Trophoblast cell (in vitro differentiated cells and primary cell): Measurements from ENCODE around the gene GRAMD2B.
"Not testable (repeated sequence)": the region's sequence is repeated elsewhere in the genome, so short reads cannot be mapped to it uniquely, and the experiment has no call there.

Experiments used
- DNase-seq, 2 donors: peaks; one replicate each; pipeline ENCODE4 v3.0.0-alpha.2; 2016
- H2AFZ ChIP-seq: 2 replicates; pipeline ENCODE4 v1.6.1; 2013; ENCODE audit warnings: low read length, moderate library complexity, mild to moderate bottlenecking; ENCODE audit not compliant: insufficient read depth, poor library complexity
- H2AK5ac ChIP-seq: 2 replicates; pipeline ENCODE4 v1.6.1; 2013; ENCODE audit warnings: mild to moderate bottlenecking, low read length
- H2BK120ac ChIP-seq: 2 replicates; pipeline ENCODE4 v1.6.1; 2013; ENCODE audit warnings: low read length, mild to moderate bottlenecking, moderate library complexity; ENCODE audit not compliant: insufficient read depth, poor library complexity
- H2BK12ac ChIP-seq: 2 replicates; pipeline ENCODE4 v1.6.1; 2013; ENCODE audit warnings: mild to moderate bottlenecking, low read length, moderate library complexity
- H2BK5ac ChIP-seq: 2 replicates; pipeline ENCODE4 v1.6.1; 2013; ENCODE audit warnings: low read length, low read depth, moderate library complexity, mild to moderate bottlenecking; ENCODE audit not compliant: poor library complexity
- H3K14ac ChIP-seq: 2 replicates; pipeline ENCODE4 v1.6.1; 2013; ENCODE audit warnings: mild to moderate bottlenecking, low read length
- H3K18ac ChIP-seq: 2 replicates; pipeline ENCODE4 v1.6.1; 2013; ENCODE audit warnings: mild to moderate bottlenecking, low read length
- H3K23ac ChIP-seq: 2 replicates; pipeline ENCODE4 v1.6.1; 2013; ENCODE audit warnings: low read length
- H3K27ac ChIP-seq: 2 replicates; pipeline ENCODE4 v1.5.1; 2013; ENCODE audit warnings: low read depth, mild to moderate bottlenecking, inconsistent platforms, low read length, moderate library complexity
- H3K27me3 ChIP-seq: 2 replicates; pipeline ENCODE4 v1.6.1; 2013; ENCODE audit warnings: inconsistent platforms, mild to moderate bottlenecking, low read length, moderate library complexity; ENCODE audit not compliant: insufficient read depth
- H3K36me3 ChIP-seq, 2 experiments: 1 replicate in 1 of 2; 2 replicates in 1 of 2; pipeline ENCODE4 v1.6.1; 2013; ENCODE audit warnings: low read length in 2 of 2, mild to moderate bottlenecking in 2 of 2, moderate library complexity in 1 of 2; ENCODE audit not compliant: insufficient read depth in 2 of 2, control insufficient read depth in 1 of 2
- H3K4ac ChIP-seq: 2 replicates; pipeline ENCODE4 v1.6.1; 2013; ENCODE audit warnings: low read depth, mild to moderate bottlenecking, low read length, moderate library complexity
- H3K4me1 ChIP-seq, 2 experiments: 1 replicate in 1 of 2; 2 replicates in 1 of 2; pipeline ENCODE4 v1.6.1; 2013; ENCODE audit warnings: low read length in 2 of 2, mild to moderate bottlenecking in 2 of 2, moderate library complexity in 1 of 2; ENCODE audit not compliant: insufficient read depth in 2 of 2, control insufficient read depth in 1 of 2
- H3K4me2 ChIP-seq: 2 replicates; pipeline ENCODE4 v1.6.1; 2013; ENCODE audit warnings: inconsistent platforms, mild to moderate bottlenecking, low read length, moderate library complexity
- H3K4me3 ChIP-seq: 2 replicates; pipeline ENCODE4 v1.5.1; 2013; ENCODE audit warnings: mild to moderate bottlenecking, low read depth, low read length, inconsistent platforms
- H3K79me1 ChIP-seq: one replicate; pipeline ENCODE4 v1.6.1; 2013; ENCODE audit warnings: low read length
- H3K79me2 ChIP-seq: 2 replicates; pipeline ENCODE4 v1.6.1; 2013; ENCODE audit warnings: low read length, mild to moderate bottlenecking; ENCODE audit not compliant: control insufficient read depth, insufficient read depth, poor library complexity
- H3K9ac ChIP-seq: 2 replicates; pipeline ENCODE4 v1.6.1; 2013; ENCODE audit warnings: mild to moderate bottlenecking, low read length
- H3K9me3 ChIP-seq: 2 replicates; pipeline ENCODE4 v1.6.1; 2013; ENCODE audit warnings: low read depth, mild to moderate bottlenecking, control low read depth, inconsistent platforms, low read length; ENCODE audit not compliant: insufficient read depth
- H4K12ac ChIP-seq: 2 replicates; pipeline ENCODE4 v1.6.1; 2013; ENCODE audit warnings: low read depth, mild to moderate bottlenecking, low read length, moderate library complexity
- H4K8ac ChIP-seq: 2 replicates; pipeline ENCODE4 v1.6.1; 2013; ENCODE audit warnings: low read depth, mild to moderate bottlenecking, low read length, moderate library complexity
- H4K91ac ChIP-seq: one replicate; pipeline ENCODE4 v1.6.1; 2013; ENCODE audit warnings: low read depth, mild to moderate bottlenecking, low read length, moderate library complexity
- WGBS: extraction: QIAGEN DNeasy Blood & Tissue Kit; methylation state at CpG from one replicate; pipeline ENCODE4 v1.1.7; 2013; ENCODE audit warnings: missing lambda C conversion rate; ENCODE audit not compliant: insufficient read length, insufficient coverage; ENCODE audit errors: extremely low coverage; 5-methylcytosine and 5-hydroxymethylcytosine counted together

Gene GRAMD2B

GRCh38 chr5:126516133-126516532 is 92.9 kb downstream of the GRAMD2B start:
- Histone ChIP-seq H2AK5ac (no peak overlapping the region), H4K91ac (no peak overlapping the region), H3K9me3 (no peaks in the 10 kb centered on the region), H3K18ac (no peak overlapping the region), H2BK12ac (no peak overlapping the region), H3K9ac (no peak overlapping the region), H2BK120ac (no peak overlapping the region), H3K4ac (no peak overlapping the region), H3K4me2 (no peak overlapping the region), H3K23ac (no peak overlapping the region), H3K4me1 (peaks cover 7 to 17% of the 10 kb centered on the region in 2 experiments), H3K27me3 (no peaks in the 10 kb centered on the region), H3K36me3 (no peaks in the 10 kb centered on the region), H2BK5ac (no peak overlapping the region), H3K14ac (no peak overlapping the region), H4K12ac (no peak overlapping the region), H3K79me2 (no peaks in the 10 kb centered on the region), H4K8ac (no peak overlapping the region), H3K27ac (peak overlapping the region; percentile 40), H3K79me1 (peaks cover 20% of the 10 kb centered on the region), H2AFZ (no peak overlapping the region), H3K4me3 (no peak overlapping the region)
- peak; percentile 86 to 94 for DNase-seq
- no CpG with 5 or more reads among the region's 1 CpG for WGBS

GRCh38 chr5:126516852-126517251 is 93.6 kb downstream of the GRAMD2B start:
- peaks cover 20% of the 10 kb centered on the region for H3K79me1 ChIP-seq
- H3K79me2 ChIP-seq: no peaks in the 10 kb centered on the region
- no peak overlapping the region for H4K8ac ChIP-seq
- H2BK5ac ChIP-seq: no peak overlapping the region
- H3K4me1 ChIP-seq: peaks cover 7 to 18% of the 10 kb centered on the region in 2 experiments
- no peak overlapping the region for H3K27ac ChIP-seq
- no peak overlapping the region for H3K18ac ChIP-seq
- peak; percentile 41 to 94 for DNase-seq
- no peak overlapping the region for H2AFZ ChIP-seq
- H4K91ac ChIP-seq: no peak overlapping the region
- no peak overlapping the region for H3K14ac ChIP-seq
- H3K4me3 ChIP-seq: no peak overlapping the region
- H4K12ac ChIP-seq: no peak overlapping the region
- H3K27me3 ChIP-seq: no peaks in the 10 kb centered on the region
- no peak overlapping the region for H2AK5ac ChIP-seq
- no peak overlapping the region for H3K4me2 ChIP-seq
- H3K23ac ChIP-seq: no peak overlapping the region
- no peak overlapping the region for H2BK120ac ChIP-seq
- no peak overlapping the region for H2BK12ac ChIP-seq
- no peak overlapping the region for H3K9ac ChIP-seq
- no peak overlapping the region for H3K4ac ChIP-seq
- H3K9me3 ChIP-seq: no peaks in the 10 kb centered on the region
- H3K36me3 ChIP-seq: no peaks in the 10 kb centered on the region

- not testable (repeated sequence) for H3K14ac ChIP-seq, H2BK120ac ChIP-seq, H3K9ac ChIP-seq, H2BK5ac ChIP-seq, H3K79me2 ChIP-seq, H4K12ac ChIP-seq, H3K4ac ChIP-seq, H3K23ac ChIP-seq, H3K9me3 ChIP-seq, H2BK12ac ChIP-seq, H2AK5ac ChIP-seq, H2AFZ ChIP-seq, H3K4me3 ChIP-seq, H3K4me2 ChIP-seq, H3K18ac ChIP-seq, H4K91ac ChIP-seq, H3K27me3 ChIP-seq, H4K8ac ChIP-seq, H3K36me3 ChIP-seq
- Histone ChIP-seq H3K27ac (peak overlapping the region; percentile 70), H3K79me1 (peaks cover 20% of the 10 kb centered on the region), H3K4me1 (peaks cover 7 to 16% of the 10 kb centered on the region in 2 experiments)
- WGBS: no CpG with 5 or more reads among the region's 4 CpGs
- peak; percentile 52 to 66 for DNase-seq
Observed at GRCh38 chr5:126519223-126519622, 96.0 kb downstream of the GRAMD2B start.

GRCh38 chr5:126519637-126520592 is 96.7 kb downstream of the GRAMD2B start:
- Histone ChIP-seq H4K12ac (no peak overlapping the region), H3K9ac (no peak overlapping the region), H4K91ac (peak overlapping the region; percentile 7), H3K79me1 (peaks cover 14% of the 10 kb centered on the region), H3K4me1 (peaks cover 5 to 10% of the 10 kb centered on the region in 2 experiments), H3K27ac (peak overlapping the region; percentile 70), H2AFZ (no peak overlapping the region), H3K14ac (no peak overlapping the region), H2BK120ac (no peak overlapping the region), H3K36me3 (no peaks in the 10 kb centered on the region), H3K4ac (no peak overlapping the region), H3K18ac (no peak overlapping the region), H3K9me3 (no peaks in the 10 kb centered on the region), H2BK12ac (peak overlapping the region; percentile 26), H2AK5ac (no peak overlapping the region), H3K4me2 (peak overlapping the region; percentile 49), H3K79me2 (no peaks in the 10 kb centered on the region), H3K4me3 (no peak overlapping the region), H3K23ac (no peak overlapping the region), H2BK5ac (peak overlapping the region; percentile 10), H4K8ac (no peak overlapping the region), H3K27me3 (no peaks in the 10 kb centered on the region)
- WGBS: no CpG with 5 or more reads among the region's 6 CpGs
- no peak for DNase-seq
